Measurements from ENCODE around the gene SORCS2.

- TF ChIP-seq CTCF (conservative IDR thresholded peaks at IDR 0.05; ENCODE audit: low read depth, low read length) (no peak), EZH2 (IDR thresholded peaks at IDR 0.05; ENCODE audit: borderline replicate concordance, low read depth, low read length, poor library complexity, severe bottlenecking) (no peak)
Measured at GRCh38 chr4:7182616-7183015, 9.7 kb upstream of the SORCS2 start.

Data from A673 (cell line).